ENCODE data around the gene BICDL2. TPM values are rescaled to one million over a fixed set of nuclear protein-coding genes. Genes with fewer than 3 reads are reported as not detected.
"Not testable (repeated sequence)": the region's sequence is repeated elsewhere in the genome, so short reads cannot be mapped to it uniquely, and the experiment has no call there.

BICDL2 gene
- 1 to 10 TPM; 1.6 TPM for total RNA-seq

- peak within 1 kb of the TSS; percentile 19 for H3K4me3 Mint-ChIP-seq
- H3K27ac Mint-ChIP-seq, result no peak within 1 kb of the TSS
- H3K9me3 Mint-ChIP-seq, result no peaks in the 10 kb centered on the region
- peaks cover 12% of the 10 kb centered on the region for H3K4me1 Mint-ChIP-seq
- H3K27me3 Mint-ChIP-seq, result peaks cover 79% of the 10 kb centered on the region
- H3K36me3 Mint-ChIP-seq, result peaks cover 1% of the 10 kb centered on the region
- POLR2A ChIA-PET, result interaction anchor here (1.2 to 1.6 kb wide), 2 partner anchors 11 to 88 kb away, joined by 3 to 5 read pairs; no protein-coding TSS in a partner anchor
- ATAC-seq (ENCODE audit: low read depth) (no peak), DNase-seq (no peak)
Measured at GRCh38 chr16:3036726-3037315, at the start of gene BICDL2. Gene BICDL2, minus strand, starts transcription at chr16:3036944. Its CDS starts 1,448 bp downstream, at chr16:3035496.

GRCh38 chr16:3085868-3086595 is 49.3 kb upstream of the BICDL2 start:
- Mint-ChIP-seq H3K4me3 (no peak overlapping the region), H3K27me3 (no peaks in the 10 kb centered on the region), H3K4me1 (peaks cover 31% of the 10 kb centered on the region), H3K36me3 (peaks cover 3% of the 10 kb centered on the region), H3K9me3 (no peaks in the 10 kb centered on the region), H3K27ac (peak overlapping the region; percentile 16)
- POLR2A ChIA-PET, result interaction anchor here (4.0 kb wide), 1 partner anchor 11 kb away, joined by 21 read pairs; no protein-coding TSS in a partner anchor
- DNase-seq, result no peak
- ATAC-seq (ENCODE audit: low read depth), result no peak

- Mint-ChIP-seq H3K4me1 (peaks cover 32% of the 10 kb centered on the region), H3K4me3 (no peak overlapping the region), H3K9me3 (peaks cover 3% of the 10 kb centered on the region), H3K27me3 (no peaks in the 10 kb centered on the region), H3K27ac (no peak overlapping the region), H3K36me3 (peaks cover 8% of the 10 kb centered on the region)
- POLR2A ChIA-PET, result no interaction called here
- DNase-seq, result no peak
- no peak for ATAC-seq (ENCODE audit: low read depth)
Measured at GRCh38 chr16:3084969-3085670, 48.4 kb upstream of the BICDL2 start.

GRCh38 chr16:3084491-3084890 is 47.7 kb upstream of the BICDL2 start:
- H3K27ac Mint-ChIP-seq, result no peak overlapping the region
- no peak for DNase-seq
- peaks cover 7% of the 10 kb centered on the region for H3K9me3 Mint-ChIP-seq
- H3K27me3 Mint-ChIP-seq, result no peaks in the 10 kb centered on the region
- H3K4me3 Mint-ChIP-seq, result no peak overlapping the region
- POLR2A ChIA-PET, result interaction anchor here (0.7 kb wide), 1 partner anchor 281 kb away, joined by 3 read pairs; no protein-coding TSS in a partner anchor
- H3K4me1 Mint-ChIP-seq, result peaks cover 32% of the 10 kb centered on the region
- no peak for ATAC-seq (ENCODE audit: low read depth)
- H3K36me3 Mint-ChIP-seq, result peaks cover 13% of the 10 kb centered on the region

GRCh38 chr16:3083408-3083807 is 46.7 kb upstream of the BICDL2 start:
- DNase-seq; ATAC-seq (ENCODE audit: low read depth); H3K9me3 Mint-ChIP-seq; H3K27ac Mint-ChIP-seq; H3K4me3 Mint-ChIP-seq; H3K27me3 Mint-ChIP-seq: not testable (repeated sequence)
- POLR2A ChIA-PET, result interaction anchor here (0.6 to 1.4 kb wide), 2 partner anchors 18 to 49 kb away, joined by 3 to 4 read pairs; partner anchors contain the start of gene IL32
- H3K36me3 Mint-ChIP-seq, result peaks cover 19% of the 10 kb centered on the region
- H3K4me1 Mint-ChIP-seq, result peaks cover 35% of the 10 kb centered on the region

GRCh38 chr16:3081957-3082356 is 45.2 kb upstream of the BICDL2 start:
- ATAC-seq (ENCODE audit: low read depth); H3K27me3 Mint-ChIP-seq; POLR2A ChIA-PET; DNase-seq; H3K4me3 Mint-ChIP-seq; H3K27ac Mint-ChIP-seq: not testable (repeated sequence)
- peaks cover 39% of the 10 kb centered on the region for H3K4me1 Mint-ChIP-seq
- peaks cover 12% of the 10 kb centered on the region for H3K9me3 Mint-ChIP-seq
- H3K36me3 Mint-ChIP-seq, result peaks cover 27% of the 10 kb centered on the region

GRCh38 chr16:3080024-3080423 is 43.3 kb upstream of the BICDL2 start:
- POLR2A ChIA-PET, result interaction anchor here (0.9 to 1.5 kb wide), 6 partner anchors 9 to 54 kb away, joined by 3 to 7 read pairs (median 4); partner anchors contain the start of gene ZNF213
- H3K27ac Mint-ChIP-seq, result no peak overlapping the region

GRCh38 chr16:3076577-3076976 is 39.8 kb upstream of the BICDL2 start:
- Mint-ChIP-seq H3K27ac (peak overlapping the region; percentile 98), H3K36me3 (peaks cover 38% of the 10 kb centered on the region), H3K4me1 (peaks cover 64% of the 10 kb centered on the region), H3K9me3 (peaks cover 12% of the 10 kb centered on the region), H3K4me3 (peak overlapping the region; percentile 83), H3K27me3 (no peaks in the 10 kb centered on the region)
- POLR2A ChIA-PET, result interaction anchor here (0.6 to 6.1 kb wide), 18 partner anchors 11 to 83 kb away, joined by 3 to 143 read pairs (median 14); partner anchors contain the start of genes IL32, ZNF213 and ZSCAN10
- DNase-seq (peak; percentile 47), ATAC-seq (ENCODE audit: low read depth) (no peak)

More at GRCh38 chr16:3080024-3080423, 43.3 kb upstream of the BICDL2 start:
- H3K27me3 Mint-ChIP-seq, result no peaks in the 10 kb centered on the region
- H3K4me3 Mint-ChIP-seq, result no peak overlapping the region
- no peak for DNase-seq
- ATAC-seq (ENCODE audit: low read depth), result no peak
- H3K9me3 Mint-ChIP-seq, result peaks cover 12% of the 10 kb centered on the region
- peaks cover 30% of the 10 kb centered on the region for H3K36me3 Mint-ChIP-seq
- peaks cover 50% of the 10 kb centered on the region for H3K4me1 Mint-ChIP-seq

- peaks cover 35% of the 10 kb centered on the region for H3K36me3 Mint-ChIP-seq
- H3K27ac Mint-ChIP-seq, result peak overlapping the region; percentile 98
- not testable (repeated sequence) for H3K27me3 Mint-ChIP-seq; ATAC-seq (ENCODE audit: low read depth)
- POLR2A ChIA-PET, result interaction anchor here (0.6 to 6.1 kb wide), 18 partner anchors 10 to 83 kb away, joined by 3 to 143 read pairs (median 14); partner anchors contain the start of genes IL32 and ZNF213
- DNase-seq, result peak; percentile 36
- H3K4me3 Mint-ChIP-seq, result peak overlapping the region; percentile 83
- peaks cover 12% of the 10 kb centered on the region for H3K9me3 Mint-ChIP-seq
- peaks cover 66% of the 10 kb centered on the region for H3K4me1 Mint-ChIP-seq
Measured at GRCh38 chr16:3075946-3076345, 39.2 kb upstream of the BICDL2 start.

GRCh38 chr16:3075523-3075915 is 38.8 kb upstream of the BICDL2 start:
- H3K4me3 Mint-ChIP-seq, result peak overlapping the region; percentile 83
- peaks cover 67% of the 10 kb centered on the region for H3K4me1 Mint-ChIP-seq
- no peaks in the 10 kb centered on the region for H3K27me3 Mint-ChIP-seq
- peaks cover 10% of the 10 kb centered on the region for H3K9me3 Mint-ChIP-seq
- H3K27ac Mint-ChIP-seq, result peak overlapping the region; percentile 98
- peak; percentile 8 for ATAC-seq (ENCODE audit: low read depth)
- peak; percentile 56 for DNase-seq
- POLR2A ChIA-PET, result interaction anchor here (0.5 to 6.1 kb wide), 20 partner anchors 10 to 227 kb away, joined by 3 to 143 read pairs (median 12); partner anchors contain the start of genes IL32, MMP25 and ZNF213
- H3K36me3 Mint-ChIP-seq, result peaks cover 32% of the 10 kb centered on the region

GRCh38 chr16:3074860-3075522 is 38.2 kb upstream of the BICDL2 start:
- peak overlapping the region; percentile 83 for H3K4me3 Mint-ChIP-seq
- H3K27me3 Mint-ChIP-seq, result no peaks in the 10 kb centered on the region

GRCh38 chr16:3073448-3073847 is 36.7 kb upstream of the BICDL2 start:
- POLR2A ChIA-PET, result interaction anchor here (1.6 to 6.1 kb wide), 9 partner anchors 8 to 56 kb away, joined by 3 to 143 read pairs (median 31); partner anchors contain the start of gene IL32
- peak; percentile 48 for DNase-seq
- Mint-ChIP-seq H3K9me3 (peaks cover 3% of the 10 kb centered on the region), H3K4me1 (peaks cover 81% of the 10 kb centered on the region), H3K27me3 (no peaks in the 10 kb centered on the region), H3K27ac (peak overlapping the region; percentile 98), H3K36me3 (peaks cover 36% of the 10 kb centered on the region), H3K4me3 (peak overlapping the region; percentile 83)
- no peak for ATAC-seq (ENCODE audit: low read depth)

More at GRCh38 chr16:3074860-3075522, 38.2 kb upstream of the BICDL2 start:
- peaks cover 73% of the 10 kb centered on the region for H3K4me1 Mint-ChIP-seq
- H3K9me3 Mint-ChIP-seq, result peaks cover 9% of the 10 kb centered on the region
- peak; percentile 83 for DNase-seq
- H3K27ac Mint-ChIP-seq, result peak overlapping the region; percentile 98
- POLR2A ChIA-PET, result interaction anchor here (0.5 to 6.1 kb wide), 27 partner anchors 9 to 537 kb away, joined by 3 to 143 read pairs (median 6); partner anchors contain the start of genes IL32, MMP25 and ZNF213
- H3K36me3 Mint-ChIP-seq, result peaks cover 33% of the 10 kb centered on the region
- peak; percentile 73 for ATAC-seq (ENCODE audit: low read depth)

Measured in activated naive CD8-positive, alpha-beta T cell treated with anti-CD3 and anti-CD28 coated beads, Interleukin-2, amount 10 ng/mL, durations not matched to agents 7 days and 5 days (primary cell).